Activated CD4-positive, alpha-beta T cell treated with anti-CD3 and anti-CD28 coated beads, Interleukin-2, Interleukin-4, amounts not matched to agents 100 ng/mL and 50 ng/mL, durations not matched to agents 16 hours and 8 hours (primary cell): ENCODE results near the gene RNU6-1.

Experiments used
- DNase-seq: peaks from one replicate; pipeline ENCODE4 v3.0.0-alpha.2; 2020; ENCODE audit warnings: low spot score

Gene RNU6-1

GRCh38 chr15:67801142-67801541 lies 38.7 kb downstream of the RNU6-1 start:
- no peak for DNase-seq

- DNase-seq: no peak
Observed at GRCh38 chr15:67799801-67800205, 40.0 kb downstream of the RNU6-1 start.

- DNase-seq: no peak
Observed at GRCh38 chr15:67796196-67797127, 43.4 kb downstream of the RNU6-1 start.

- no peak for DNase-seq
Observed at GRCh38 chr15:67794832-67795574, 44.8 kb downstream of the RNU6-1 start.

- DNase-seq: no peak
Observed at GRCh38 chr15:67792250-67792942, 47.4 kb downstream of the RNU6-1 start.

- DNase-seq: no peak
Observed at GRCh38 chr15:67790610-67791319, 49.1 kb downstream of the RNU6-1 start.
